HG03039 (cell line): ENCODE results near the gene DYSF.

Experiments
- ATAC-seq: cut with Tn5 transposase; IDR thresholded peaks from one replicate; pipeline ENCODE4 v1.9.1; 2021; ENCODE audit warnings: mild to moderate bottlenecking, moderate library complexity; ENCODE audit not compliant: unreplicated experiment

The DYSF gene

GRCh38 chr2:71563872-71564271 lies 110.5 kb downstream of the DYSF start:
- ATAC-seq, result no peak

- ATAC-seq, result no peak
These were observed 111.0 kb downstream of the DYSF start for GRCh38 chr2:71564361-71564760.

- ATAC-seq, result no peak
These were observed 111.4 kb downstream of the DYSF start for GRCh38 chr2:71564790-71565189.

- ATAC-seq, result no peak
These were observed 113.0 kb downstream of the DYSF start for GRCh38 chr2:71566372-71566771.

- no peak for ATAC-seq
These were observed 114.3 kb downstream of the DYSF start for GRCh38 chr2:71567625-71568024.

- ATAC-seq, result no peak
These were observed 114.7 kb downstream of the DYSF start for GRCh38 chr2:71568103-71568502.

- ATAC-seq, result no peak
These were observed 117.2 kb downstream of the DYSF start for GRCh38 chr2:71570511-71570910.

- no peak for ATAC-seq
These were observed 117.6 kb downstream of the DYSF start for GRCh38 chr2:71570951-71571460.

GRCh38 chr2:71571945-71572344 lies 118.6 kb downstream of the DYSF start:
- ATAC-seq, result no peak

- ATAC-seq, result no peak
These were observed 122.6 kb downstream of the DYSF start for GRCh38 chr2:71575966-71576365.

GRCh38 chr2:71576541-71576940 lies 123.2 kb downstream of the DYSF start:
- ATAC-seq, result no peak

- no peak for ATAC-seq
These were observed 123.8 kb downstream of the DYSF start for GRCh38 chr2:71577209-71577608.

- no peak for ATAC-seq
These were observed 125.5 kb downstream of the DYSF start for GRCh38 chr2:71578767-71579342.

GRCh38 chr2:71581026-71581425 lies 127.7 kb downstream of the DYSF start:
- no peak for ATAC-seq

- no peak for ATAC-seq
These were observed 130.5 kb downstream of the DYSF start for GRCh38 chr2:71583876-71584275.

GRCh38 chr2:71586471-71586870 lies 133.1 kb downstream of the DYSF start:
- no peak for ATAC-seq

- no peak for ATAC-seq
These were observed 134.2 kb downstream of the DYSF start for GRCh38 chr2:71587509-71588073.

GRCh38 chr2:71588497-71589170 lies 135.3 kb downstream of the DYSF start:
- ATAC-seq, result no peak

GRCh38 chr2:71589763-71590162 lies 136.4 kb downstream of the DYSF start:
- no peak for ATAC-seq

- ATAC-seq, result no peak
These were observed 137.7 kb downstream of the DYSF start for GRCh38 chr2:71591044-71591443.

- ATAC-seq, result no peak
These were observed 138.9 kb downstream of the DYSF start for GRCh38 chr2:71592181-71592711.

- no peak for ATAC-seq
These were observed 142.2 kb downstream of the DYSF start for GRCh38 chr2:71595569-71595968.
